Activated CD8-positive, alpha-beta memory T cell treated with anti-CD3 and anti-CD28 coated beads, Interleukin-2, amount 50 U/mL, for 24 hours (primary cell): ENCODE measurements around the gene GPHN.
"Not testable (repeated sequence)": the region's sequence is repeated elsewhere in the genome, so short reads cannot be mapped to it uniquely, and the experiment has no call there.

Experiments used
- DNase-seq: peaks from one replicate; pipeline ENCODE4 v3.0.0-alpha.2; 2020; ENCODE audit errors: extremely low read depth

Gene GPHN

GRCh38 chr14:66502836-66503235 is 5.1 kb upstream of the GPHN start:
- not testable (repeated sequence) for DNase-seq

GRCh38 chr14:66503532-66503931 is 4.4 kb upstream of the GPHN start:
- no peak for DNase-seq

DNA sequence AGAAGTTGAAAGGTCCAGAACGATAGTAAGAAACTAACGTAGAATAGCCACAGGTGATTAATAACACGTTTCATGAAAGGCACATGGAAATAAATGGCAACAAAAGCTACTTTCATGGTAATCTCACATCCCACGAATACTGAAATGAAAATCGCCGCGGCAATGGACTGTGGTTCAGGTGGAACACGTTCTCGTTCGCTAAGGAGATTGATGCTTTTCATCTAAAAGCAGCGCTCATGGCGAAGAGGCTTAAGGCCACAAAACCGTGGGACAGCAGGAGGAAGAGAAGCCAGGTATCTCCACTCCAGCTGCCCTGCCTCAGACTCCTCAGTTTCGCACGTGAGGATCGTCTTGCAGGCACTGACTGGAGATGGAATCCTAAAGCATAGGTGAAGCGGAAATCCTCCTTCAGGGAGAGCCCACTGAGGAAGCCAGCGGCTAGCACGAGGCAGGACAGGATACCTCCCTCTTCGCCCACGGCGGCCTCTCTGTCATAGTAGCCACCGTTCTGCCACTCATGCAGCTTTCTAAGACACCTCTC is 696 bp upstream of the GPHN start:
- no peak for DNase-seq

- DNase-seq, result no peak
Measured at GRCh38 chr14:66508547-66508845, 549 bp downstream of the GPHN start.

DNA sequence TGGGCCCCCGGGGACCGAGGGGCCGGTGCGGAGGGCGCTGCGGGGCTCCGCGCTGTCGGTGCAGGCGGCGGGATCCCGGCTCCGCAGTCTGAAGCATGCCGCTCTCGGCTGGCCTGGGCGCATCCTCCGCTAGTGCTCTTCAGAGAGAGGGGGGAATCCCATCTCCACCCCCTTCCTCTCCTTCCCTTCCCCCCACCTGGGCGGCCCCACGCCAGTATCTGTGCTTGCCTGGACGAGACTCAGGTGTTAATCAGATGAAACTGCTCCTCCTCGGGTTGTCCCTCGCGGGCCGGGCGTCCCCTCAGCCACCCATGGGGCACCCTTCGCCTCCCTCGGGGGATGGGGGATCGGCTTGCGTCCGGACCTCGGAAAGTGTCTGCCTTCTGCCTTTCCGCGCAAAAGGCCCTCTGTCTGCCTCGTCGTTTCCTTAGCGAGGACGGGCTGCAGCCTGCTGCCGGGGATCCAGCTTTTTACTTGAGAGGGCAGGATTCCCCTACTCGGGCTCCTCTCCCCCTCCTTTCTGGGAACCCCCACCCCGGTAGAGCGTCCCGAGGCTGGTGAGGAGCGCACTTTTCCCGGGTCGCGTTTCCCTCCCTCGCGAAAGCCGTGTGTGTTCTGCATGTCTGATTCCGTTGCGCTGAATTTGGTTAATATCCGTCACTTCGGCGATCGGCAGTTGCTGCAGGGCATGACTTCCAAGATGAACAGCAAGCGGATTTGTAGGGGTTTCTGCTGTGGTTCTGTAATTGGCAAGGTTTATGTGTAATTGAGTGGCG is 1.1 kb downstream of the GPHN start:
- no peak for DNase-seq

DNA sequence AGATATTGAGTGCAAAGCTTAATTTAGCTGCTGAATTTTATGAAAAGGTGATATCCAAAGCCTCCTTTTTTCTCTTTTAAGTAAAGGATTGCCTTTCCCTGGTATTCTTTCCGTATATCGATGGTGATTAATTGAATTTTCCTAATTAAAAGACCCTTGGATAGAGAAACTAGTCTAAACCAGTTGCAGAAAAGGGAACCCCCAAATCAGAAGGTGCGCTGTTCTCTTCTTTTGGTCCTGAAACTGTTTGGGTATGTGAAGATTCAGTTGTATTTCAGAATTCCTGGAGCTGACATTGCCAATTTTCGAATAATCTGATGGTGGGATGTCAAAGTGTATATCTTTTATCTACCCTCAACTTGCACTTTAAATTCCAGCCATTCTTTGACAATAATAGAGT is 1.9 kb downstream of the GPHN start:
- DNase-seq, result no peak

GRCh38 chr14:66511849-66512248 is 3.9 kb downstream of the GPHN start:
- no peak for DNase-seq

DNA sequence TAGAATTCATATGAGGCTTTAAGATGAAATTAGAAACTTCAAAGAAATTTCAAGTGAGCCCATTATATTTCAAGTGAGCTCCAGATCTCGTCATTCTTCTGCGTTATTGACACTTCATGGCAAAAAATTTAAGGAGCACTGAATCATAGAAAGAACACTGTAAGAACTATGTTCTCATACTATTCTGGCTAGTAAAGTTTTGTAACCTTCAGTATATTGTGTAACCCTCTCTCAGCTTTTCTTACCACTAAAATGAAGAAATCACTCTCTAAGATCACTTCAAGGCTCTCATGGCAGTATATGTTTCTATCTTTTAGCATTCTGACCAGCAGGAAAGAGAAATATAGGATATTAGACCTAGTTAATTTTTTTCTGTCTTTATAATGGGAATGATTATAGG is 6.3 kb downstream of the GPHN start:
- DNase-seq, result no peak

DNA sequence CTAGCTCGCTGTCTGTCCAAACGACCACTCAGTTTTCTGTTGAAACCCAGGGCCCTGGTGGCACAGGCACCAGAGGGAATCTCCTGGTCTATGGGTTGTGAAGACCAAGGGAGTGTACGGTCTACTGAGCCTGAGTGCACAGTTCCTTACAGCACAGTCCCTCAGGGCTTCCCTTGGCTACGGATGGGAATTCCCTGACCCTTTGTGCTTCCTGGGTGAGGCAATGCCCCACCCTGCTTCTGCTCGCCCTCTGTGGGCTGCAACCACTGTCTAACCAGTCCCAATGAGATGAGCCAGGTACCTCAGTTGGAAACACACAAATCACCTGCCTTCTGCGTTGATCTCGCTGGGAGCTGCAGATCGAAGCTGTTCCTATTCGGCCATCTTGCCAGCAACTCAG is 22.6 kb downstream of the GPHN start:
- no peak for DNase-seq

DNA sequence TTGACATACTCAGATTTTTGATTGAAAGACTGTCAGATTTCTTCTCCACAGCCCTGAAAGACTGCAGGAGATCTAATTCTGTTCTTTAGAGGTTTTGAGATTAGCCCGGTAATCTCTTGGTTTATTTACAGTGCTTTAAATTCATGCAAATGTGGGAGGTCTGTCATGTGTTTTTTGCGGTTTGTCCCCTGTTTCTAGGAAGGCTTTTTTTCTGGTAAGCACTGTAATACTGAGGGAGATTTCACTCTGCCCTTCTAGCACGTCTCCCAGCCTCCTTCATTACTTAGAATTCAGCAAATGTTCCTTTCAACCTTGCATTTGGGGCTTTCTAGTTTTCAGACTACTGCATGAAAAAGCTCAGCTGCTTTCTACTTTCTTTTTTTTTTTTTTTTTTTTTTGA is 31.1 kb downstream of the GPHN start:
- no peak for DNase-seq

GRCh38 chr14:66540038-66540437 is 32.1 kb downstream of the GPHN start:
- no peak for DNase-seq

DNA sequence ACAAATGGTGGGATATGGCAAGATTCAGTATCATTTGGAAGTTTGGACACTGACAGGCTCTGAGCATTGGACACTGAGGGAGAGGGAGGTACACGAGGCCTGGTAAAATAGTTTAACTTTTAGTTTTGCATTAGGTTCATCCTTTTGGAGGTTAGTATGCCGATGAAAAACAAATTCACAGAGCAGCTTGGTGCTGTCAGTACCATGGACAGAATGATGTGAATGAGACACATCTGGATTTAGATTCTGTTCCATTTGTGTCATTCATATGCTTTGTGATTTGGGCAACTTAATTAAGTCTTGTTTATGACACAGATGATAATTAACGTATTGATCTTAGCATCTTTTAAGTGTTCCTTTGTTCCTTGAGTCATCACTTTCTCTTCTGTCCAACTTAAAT is 33.7 kb downstream of the GPHN start:
- DNase-seq, result no peak

GRCh38 chr14:66543996-66544395 is 36.0 kb downstream of the GPHN start:
- no peak for DNase-seq

DNA sequence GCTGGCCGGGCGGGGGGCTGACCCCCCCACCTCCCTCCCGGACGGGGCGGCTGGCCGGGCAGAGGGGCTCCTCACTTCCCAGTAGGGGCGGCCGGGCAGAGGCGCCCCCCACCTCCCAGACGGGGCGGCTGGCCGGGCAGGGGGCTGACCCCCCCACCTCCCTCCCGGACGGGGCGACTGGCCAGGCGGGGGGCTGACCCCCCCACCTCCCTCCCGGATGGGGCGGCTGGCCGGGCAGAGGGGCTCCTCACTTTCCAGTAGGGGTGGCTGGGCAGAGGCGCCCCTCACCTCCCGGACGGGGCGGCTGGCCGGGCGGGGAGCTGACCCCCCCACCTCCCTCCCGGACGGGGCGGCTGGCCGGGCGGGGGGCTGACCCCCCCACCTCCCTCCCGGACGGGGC is 37.2 kb downstream of the GPHN start:
- DNase-seq, result not testable (repeated sequence)

GRCh38 chr14:66545751-66546150 is 37.8 kb downstream of the GPHN start:
- not testable (repeated sequence) for DNase-seq

DNA sequence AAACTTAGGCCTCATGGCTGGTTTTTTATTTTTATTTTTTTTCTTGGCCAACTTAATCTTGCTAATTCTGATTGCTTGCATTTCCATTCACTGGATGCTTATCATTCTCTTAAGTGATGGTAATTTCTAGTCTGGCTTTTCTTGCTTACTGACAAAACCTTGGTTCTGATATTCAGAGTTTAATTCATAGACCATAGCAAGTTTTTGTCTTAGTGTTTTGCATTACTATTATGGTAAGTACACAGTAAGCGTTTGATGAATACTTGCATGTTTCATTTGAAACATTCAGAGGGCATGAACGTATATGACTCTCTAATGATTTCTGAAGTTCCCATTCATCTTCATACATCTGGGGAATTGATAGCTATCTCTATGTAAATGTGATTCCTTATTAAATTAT is 55.8 kb downstream of the GPHN start:
- DNase-seq, result no peak

DNA sequence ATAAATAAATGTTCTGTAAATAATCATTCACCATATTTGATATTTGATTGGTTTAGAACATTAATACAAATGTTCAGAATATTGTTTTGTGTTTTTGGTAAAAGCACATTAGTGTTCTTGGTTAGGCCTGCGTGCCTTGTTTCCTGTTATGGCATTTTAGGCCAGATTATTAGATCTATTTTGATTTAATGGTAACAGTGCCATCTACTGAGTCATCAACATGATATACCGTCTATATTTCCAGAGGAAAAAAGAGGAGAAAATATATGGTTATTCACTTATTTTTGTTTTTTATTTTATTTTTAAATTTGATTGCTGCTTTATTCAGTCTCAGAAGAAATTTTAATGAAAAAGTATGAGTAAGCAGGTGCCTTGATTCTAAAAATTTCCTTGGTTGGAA is 60.3 kb downstream of the GPHN start:
- no peak for DNase-seq

GRCh38 chr14:66572826-66573225 is 64.9 kb downstream of the GPHN start:
- no peak for DNase-seq

- DNase-seq, result no peak
Measured at GRCh38 chr14:66575014-66575413, 67.1 kb downstream of the GPHN start.

GRCh38 chr14:66575939-66576338 is 68.0 kb downstream of the GPHN start:
- no peak for DNase-seq

DNA sequence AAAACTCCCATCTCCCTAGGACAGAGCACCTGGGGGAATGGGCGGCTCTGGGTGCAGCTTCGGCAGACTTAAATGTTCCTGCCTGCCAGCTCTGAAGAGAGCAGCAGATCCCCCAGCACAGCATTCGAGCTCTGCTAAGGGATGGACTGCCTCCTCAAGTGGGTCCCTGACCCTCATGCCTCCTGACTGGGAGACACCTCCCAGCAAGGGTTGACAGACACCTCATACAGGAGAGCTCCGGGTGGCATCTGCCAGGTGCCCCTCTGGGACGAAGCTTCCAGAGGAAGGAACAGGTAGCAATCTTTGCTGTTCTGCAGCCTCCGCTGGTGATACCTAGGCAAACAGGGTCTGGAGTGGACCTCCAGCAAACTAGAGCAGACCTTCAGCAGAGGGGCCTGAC is 79.8 kb downstream of the GPHN start:
- not testable (repeated sequence) for DNase-seq

DNA sequence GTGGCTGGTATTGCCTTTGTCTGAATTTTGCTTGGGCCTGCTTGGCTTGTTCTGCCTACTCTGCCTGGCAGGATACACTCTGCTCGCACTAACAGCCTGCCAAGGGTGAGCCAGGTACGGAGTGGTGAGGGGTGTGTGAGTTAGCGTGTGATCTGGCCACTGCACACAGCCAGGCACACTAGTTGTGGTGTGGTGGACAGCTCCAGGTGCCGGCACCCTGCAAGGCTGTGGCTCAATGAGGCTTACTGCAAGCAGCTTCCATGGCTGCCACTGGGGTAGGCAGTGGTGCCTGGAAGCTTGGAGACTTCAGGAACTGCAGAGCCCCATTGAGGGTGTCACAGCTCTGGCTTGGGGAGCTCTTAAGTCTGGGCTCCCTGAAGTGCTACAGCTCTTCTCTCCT is 87.4 kb downstream of the GPHN start:
- no peak for DNase-seq

- no peak for DNase-seq
Measured at GRCh38 chr14:66596241-66596985, 88.5 kb downstream of the GPHN start.
